SK-N-SH (cell line): ENCODE measurements around the gene MKS1. TPM values are rescaled to one million over a fixed set of nuclear protein-coding genes. Genes with fewer than 3 reads are reported as not detected.

ENCODE experiments used
- CTCF ChIA-PET: fragments of 300-600, 350-600 bp; formaldehyde crosslinking; extraction: SDS; loops from one replicate; lab custom pipeline; 2021; lab: Yijun Ruan, JAX
- POLR2A ChIA-PET: fragments of 350-600 bp; sonication (Branson Sonifier 250); formaldehyde crosslinking; extraction: SDS; loops from one replicate; lab custom pipeline; 2020; ENCODE audit warnings: antibody characterized with exemption, inconsistent platforms; lab: Yijun Ruan, JAX
- DNase-seq: peaks from one replicate; pipeline ENCODE4 v3.0.0; 2012
- H2AFZ ChIP-seq: fragments of 200-600 bp; sonication (generic); 2 replicates; pipeline ENCODE4 v1.8.1; 2016; ENCODE audit warnings: antibody characterized with exemption, mild to moderate bottlenecking, low read depth
- H3F3A ChIP-seq: fragments of 200-600 bp; sonication (generic); replicated peaks from 2 replicates; pipeline ENCODE3; 2016; ENCODE audit warnings: antibody characterized with exemption, mild to moderate bottlenecking; ENCODE audit not compliant: insufficient read depth
- H3K27ac ChIP-seq, 2 experiments: fragments of 200-500 bp in 1 of 2; fragments of 200-600 bp in 1 of 2; sonication (Bioruptor generic) in 1 of 2; sonication (generic), shearing (Covaris generic) in 1 of 2; 2 replicates each; pipeline versions ENCODE4 v1.5.1 to v1.6.1; 2014 to 2016; ENCODE audit warnings: low read depth in 2 of 2, inconsistent platforms in 1 of 2, low read length in 1 of 2, mild to moderate bottlenecking in 1 of 2, mixed read lengths in 1 of 2
- H3K27me3 ChIP-seq: fragments of 200-600 bp; sonication (generic), shearing (Covaris generic); 2 replicates; pipeline ENCODE4 v1.6.1; 2016; ENCODE audit warnings: mixed run types; ENCODE audit not compliant: insufficient read depth
- H3K36me3 ChIP-seq, 2 experiments: fragments of 200-500 bp in 1 of 2; fragments of 200-600 bp in 1 of 2; sonication (Bioruptor generic) in 1 of 2; sonication (generic) in 1 of 2; replicated peaks in 1 of 2; 2 replicates each; pipeline versions ENCODE3 to v1.5.1; 2014 to 2016; ENCODE audit warnings: low read length in 1 of 2, mild to moderate bottlenecking in 1 of 2; ENCODE audit not compliant: insufficient read depth in 2 of 2, control insufficient read depth in 1 of 2
- H3K4me1 ChIP-seq, 2 experiments: fragments of 200-500 bp in 1 of 2; fragments of 200-600 bp in 1 of 2; sonication (Bioruptor generic) in 1 of 2; sonication (generic), shearing (Covaris generic) in 1 of 2; 2 replicates each; pipeline versions ENCODE4 v1.5.1 to v1.6.1; 2014 to 2016; ENCODE audit warnings: low read depth in 1 of 2, low read length in 1 of 2, mixed run types in 1 of 2; ENCODE audit not compliant: insufficient read depth in 2 of 2, control insufficient read depth in 1 of 2
- H3K4me2 ChIP-seq: fragments of 200-600 bp; sonication (generic), shearing (Covaris generic); 2 replicates; pipeline ENCODE4 v1.6.1; 2017; ENCODE audit warnings: mixed run types
- H3K4me3 ChIP-seq, 2 experiments: fragments of 200-500 bp in 1 of 2; fragments of 200-600 bp in 1 of 2; sonication (Bioruptor generic) in 1 of 2; sonication (generic), shearing (Covaris generic) in 1 of 2; 2 replicates each; pipeline versions ENCODE4 v1.5.1 to v1.8.1; 2014 to 2016; ENCODE audit warnings: low read depth in 2 of 2, inconsistent platforms in 1 of 2, low read length in 1 of 2, mild to moderate bottlenecking in 1 of 2, mixed read lengths in 1 of 2, moderate library complexity in 1 of 2
- H3K79me2 ChIP-seq: fragments of 200-600 bp; sonication (generic); 2 replicates; pipeline ENCODE4 v1.8.1; 2017; ENCODE audit warnings: mild to moderate bottlenecking; ENCODE audit not compliant: insufficient read depth
- H3K9ac ChIP-seq: fragments of 200-600 bp; sonication (generic); 2 replicates; pipeline ENCODE4 v1.6.1; 2017; ENCODE audit warnings: mixed run types
- H3K9me2 ChIP-seq: fragments of 200-600 bp; sonication (generic); 2 replicates; pipeline ENCODE4 v1.6.1; 2017; ENCODE audit warnings: mixed run types
- H3K9me3 ChIP-seq: fragments of 200-600 bp; sonication (generic); 2 replicates; pipeline ENCODE4 v1.6.1; 2017; ENCODE audit warnings: mixed run types, mild to moderate bottlenecking, moderate library complexity
- H4K20me1 ChIP-seq: fragments of 200-600 bp; sonication (generic); 2 replicates; pipeline ENCODE4 v1.6.1; 2017; ENCODE audit warnings: mild to moderate bottlenecking, mixed run types; ENCODE audit not compliant: insufficient read depth
- FOSL2 ChIP-seq: IDR thresholded peaks from 2 replicates; pipeline ENCODE4 v1.4.0; 2012; ENCODE audit warnings: low read depth, mild to moderate bottlenecking, moderate library complexity, borderline replicate concordance
- FOXJ3 ChIP-seq: sonication (generic); formaldehyde crosslinking; IDR thresholded peaks from 2 replicates; pipeline ENCODE4 v1.5.1; 2020; ENCODE audit warnings: mild to moderate bottlenecking, missing genetic modification reagents
- FOXM1 ChIP-seq: IDR thresholded peaks from 2 replicates; pipeline ENCODE4 v1.4.0; 2012; ENCODE audit warnings: low read depth, mild to moderate bottlenecking
- GATA2 ChIP-seq: sonication (generic); formaldehyde crosslinking; IDR thresholded peaks from 2 replicates; pipeline ENCODE4 v1.5.0; 2020; ENCODE audit warnings: mild to moderate bottlenecking, missing genetic modification reagents
- IRF3 ChIP-seq: fragments of 150-350 bp; IDR thresholded peaks from 2 replicates; pipeline ENCODE4 v1.6.1; 2016; ENCODE audit warnings: mild to moderate bottlenecking, low read depth, low read length
- MEF2A ChIP-seq: IDR thresholded peaks from 2 replicates; pipeline ENCODE4 v1.4.0; 2012; ENCODE audit warnings: low read depth, borderline replicate concordance
- MXI1 ChIP-seq: IDR thresholded peaks from 2 replicates; pipeline ENCODE4 v1.6.1; 2012; ENCODE audit warnings: mild to moderate bottlenecking, low read depth, low read length, improper control_type of control experiment
- NFIC ChIP-seq: IDR thresholded peaks from 2 replicates; pipeline ENCODE4 v1.4.0; 2012; ENCODE audit warnings: borderline replicate concordance
- NRF1 ChIP-seq: IDR thresholded peaks from 2 replicates; pipeline ENCODE4 v1.6.1; 2012; ENCODE audit warnings: low read depth, mild to moderate bottlenecking, low read length
- PBX3 ChIP-seq: IDR thresholded peaks from 2 replicates; pipeline ENCODE4; 2012
- POLR2AphosphoS5 ChIP-seq: IDR thresholded peaks from 2 replicates; pipeline ENCODE4 v1.6.1; 2012; ENCODE audit warnings: low read depth, low read length
- RAD21 ChIP-seq: IDR thresholded peaks from 2 replicates; pipeline ENCODE4 v1.6.1; 2012; ENCODE audit warnings: mild to moderate bottlenecking, low read length
- RFX5 ChIP-seq: IDR thresholded peaks from 2 replicates; pipeline ENCODE4 v1.6.1; 2012; ENCODE audit warnings: mild to moderate bottlenecking, improper control_type of control experiment, low read length
- RXRA ChIP-seq: IDR thresholded peaks from 2 replicates; pipeline ENCODE4 v1.4.0; 2012; ENCODE audit warnings: low read depth, mild to moderate bottlenecking, borderline replicate concordance
- SIN3A ChIP-seq: IDR thresholded peaks from 2 replicates; pipeline ENCODE4 v1.6.1; 2012; ENCODE audit warnings: low read depth, mild to moderate bottlenecking, low read length, moderate library complexity, borderline replicate concordance
- TAF1 ChIP-seq: IDR thresholded peaks from 2 replicates; pipeline ENCODE4 v1.6.1; 2012; ENCODE audit warnings: low read depth, mild to moderate bottlenecking, low read length, moderate library complexity, borderline replicate concordance
- TEAD4 ChIP-seq: IDR thresholded peaks from 2 replicates; pipeline ENCODE4 v1.4.0; 2012; ENCODE audit warnings: mild to moderate bottlenecking, borderline replicate concordance; ENCODE audit not compliant: insufficient read depth
- YY1 ChIP-seq: IDR thresholded peaks from 2 replicates; pipeline ENCODE4 v1.4.0; 2012; ENCODE audit warnings: low read depth, mild to moderate bottlenecking
- ZBTB33 ChIP-seq: IDR thresholded peaks from 2 replicates; pipeline ENCODE4 v1.4.0; 2012; ENCODE audit warnings: low read depth, borderline replicate concordance
- WGBS: methylation state at CpG from one replicate; pipeline ENCODE4 v1.1.6; 2017; ENCODE audit warnings: low lambda C conversion rate; 5-methylcytosine and 5-hydroxymethylcytosine counted together
- polyA plus RNA-seq, 3 experiments: library from polyadenylated mRNA; depleted of rRNA; stranded (reverse); fragments of >200 nt; gene quantifications; 2 replicates each; pipeline ENCODE4 v1.2.3, GENCODE V29; 2012

Gene MKS1
- polyA plus RNA-seq, 1 of the 3 experiments (the other 2 are of a cell fraction) = 28.5 TPM

GRCh38 chr17:58246781-58247180 is 27.7 kb upstream of the MKS1 start:
- no peaks in the 10 kb centered on the region for H3K36me3 ChIP-seq
- no peak overlapping the region for H3K4me2 ChIP-seq
- TF ChIP-seq MXI1 (no peak), YY1 (no peak), IRF3 (no peak), PBX3 (no peak), NRF1 (no peak), MEF2A (no peak), FOXJ3 (CRISPR knock-in tag) (no peak), TAF1 (no peak), GATA2 (CRISPR knock-in tag) (no peak), NFIC (no peak), RFX5 (no peak), TEAD4 (no peak), FOSL2 (no peak), SIN3A (no peak), RXRA (no peak), RAD21 (no peak)
- TF ChIP-seq, all 33 proteins: peak for 0
- H3K9ac ChIP-seq = no peak overlapping the region
- H3K4me1 ChIP-seq = peaks cover 0 to 8% of the 10 kb centered on the region in 2 experiments; a peak in 1 of 4 replicates
- DNase-seq = no peak
- ChIA-PET POLR2A (no interaction called here), CTCF (interaction anchor here (0.8 to 4.7 kb wide), 5 partner anchors 9 to 171 kb away, joined by 3 to 34 read pairs (median 6); partner anchors contain the start of genes LPO and RNF43)
- H3K27me3 ChIP-seq = peaks cover 82% of the 10 kb centered on the region
- H3F3A ChIP-seq = no peaks in the 10 kb centered on the region
- 21% methylated on average over 1 of the region's 1 CpG for WGBS
- H4K20me1 ChIP-seq = no peaks in the 10 kb centered on the region
- no peaks in the 10 kb centered on the region for H3K9me2 ChIP-seq
- H3K9me3 ChIP-seq = no peaks in the 10 kb centered on the region
- no peaks in the 10 kb centered on the region for H3K79me2 ChIP-seq
- no peak overlapping the region for H2AFZ ChIP-seq
- H3K27ac ChIP-seq = no peak overlapping the region
- no peak overlapping the region for H3K4me3 ChIP-seq

GRCh38 chr17:58246104-58246740 is 27.2 kb upstream of the MKS1 start:
- WGBS = 43% methylated on average over 9 of the region's 13 CpGs
- Histone ChIP-seq H3F3A (no peaks in the 10 kb centered on the region), H4K20me1 (no peaks in the 10 kb centered on the region), H3K4me2 (no peak overlapping the region), H3K4me1 (peaks cover 0 to 8% of the 10 kb centered on the region in 2 experiments; a peak in 1 of 4 replicates), H3K27ac (no peak overlapping the region), H3K27me3 (peaks cover 82% of the 10 kb centered on the region), H3K9me3 (no peaks in the 10 kb centered on the region), H3K9ac (no peak overlapping the region), H3K9me2 (no peaks in the 10 kb centered on the region), H2AFZ (no peak overlapping the region), H3K79me2 (no peaks in the 10 kb centered on the region), H3K4me3 (no peak overlapping the region), H3K36me3 (no peaks in the 10 kb centered on the region)
- no peak for DNase-seq
- CTCF ChIA-PET = interaction anchor here (0.8 to 4.7 kb wide), 4 partner anchors 8 to 171 kb away, joined by 3 to 34 read pairs (median 6); partner anchors contain the start of genes LPO and RNF43
- POLR2A ChIA-PET = no interaction called here
- TF ChIP-seq RXRA = no peak
- TF ChIP-seq MXI1 = no peak
- TF ChIP-seq FOXJ3 (CRISPR knock-in tag) = no peak
- no peak for TF ChIP-seq FOXM1
- no peak for TF ChIP-seq ZBTB33
- no peak for TF ChIP-seq RFX5
- no peak for TF ChIP-seq POLR2AphosphoS5
- no peak for TF ChIP-seq FOSL2
- no peak for TF ChIP-seq GATA2 (CRISPR knock-in tag)
